ENCODE results near the gene SLC6A11. TPM values are rescaled to one million over a fixed set of nuclear protein-coding genes. Genes with fewer than 3 reads are reported as not detected.

The SLC6A11 gene
- total and polyA plus RNA-seq, 2 experiments from 2014 or later = 0.18 TPM; not detected in 1

DNA sequence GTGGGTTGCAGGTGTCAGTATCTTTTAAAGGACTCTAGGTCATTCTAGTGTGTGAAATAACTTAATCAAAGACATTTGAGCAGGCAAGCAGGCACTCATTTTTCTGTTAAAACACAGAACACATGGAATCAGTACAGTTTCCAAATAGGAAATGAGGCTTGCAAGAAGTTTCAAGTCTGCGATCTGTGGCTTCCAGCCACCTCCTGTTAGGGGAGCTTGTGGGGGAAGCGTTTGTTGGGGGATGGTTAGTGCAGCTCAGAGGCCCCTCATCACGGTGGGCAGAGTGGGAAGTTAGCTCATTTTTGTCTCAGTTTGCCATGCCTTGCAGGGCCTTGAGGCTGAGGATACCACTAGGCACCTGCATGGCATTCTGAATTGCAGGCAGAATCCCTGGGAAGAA, 59.9 kb downstream of the SLC6A11 start:
- Histone ChIP-seq H3K27me3 (peaks cover 47% of the 10 kb centered on the region), H3K36me3 (no peaks in the 10 kb centered on the region), H3K9me3 (ENCODE audit: low read depth) (no peaks in the 10 kb centered on the region), H3K27ac (no peak overlapping the region), H3K4me3 (no peak overlapping the region), H3K4me1 (ENCODE audit: low read depth) (no peaks in the 10 kb centered on the region)
- TF ChIP-seq, protein P1, sequence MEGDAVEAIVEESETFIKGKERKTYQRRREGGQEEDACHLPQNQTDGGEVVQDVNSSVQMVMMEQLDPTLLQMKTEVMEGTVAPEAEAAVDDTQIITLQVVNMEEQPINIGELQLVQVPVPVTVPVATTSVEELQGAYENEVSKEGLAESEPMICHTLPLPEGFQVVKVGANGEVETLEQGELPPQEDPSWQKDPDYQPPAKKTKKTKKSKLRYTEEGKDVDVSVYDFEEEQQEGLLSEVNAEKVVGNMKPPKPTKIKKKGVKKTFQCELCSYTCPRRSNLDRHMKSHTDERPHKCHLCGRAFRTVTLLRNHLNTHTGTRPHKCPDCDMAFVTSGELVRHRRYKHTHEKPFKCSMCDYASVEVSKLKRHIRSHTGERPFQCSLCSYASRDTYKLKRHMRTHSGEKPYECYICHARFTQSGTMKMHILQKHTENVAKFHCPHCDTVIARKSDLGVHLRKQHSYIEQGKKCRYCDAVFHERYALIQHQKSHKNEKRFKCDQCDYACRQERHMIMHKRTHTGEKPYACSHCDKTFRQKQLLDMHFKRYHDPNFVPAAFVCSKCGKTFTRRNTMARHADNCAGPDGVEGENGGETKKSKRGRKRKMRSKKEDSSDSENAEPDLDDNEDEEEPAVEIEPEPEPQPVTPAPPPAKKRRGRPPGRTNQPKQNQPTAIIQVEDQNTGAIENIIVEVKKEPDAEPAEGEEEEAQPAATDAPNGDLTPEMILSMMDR (IDR thresholded peaks at IDR 0.05; ENCODE audit: low read depth, low read length) = no peak
- DNase-seq (ENCODE audit: low read depth in 1 of 2, low spot score in 1 of 2) = no peak

DNA sequence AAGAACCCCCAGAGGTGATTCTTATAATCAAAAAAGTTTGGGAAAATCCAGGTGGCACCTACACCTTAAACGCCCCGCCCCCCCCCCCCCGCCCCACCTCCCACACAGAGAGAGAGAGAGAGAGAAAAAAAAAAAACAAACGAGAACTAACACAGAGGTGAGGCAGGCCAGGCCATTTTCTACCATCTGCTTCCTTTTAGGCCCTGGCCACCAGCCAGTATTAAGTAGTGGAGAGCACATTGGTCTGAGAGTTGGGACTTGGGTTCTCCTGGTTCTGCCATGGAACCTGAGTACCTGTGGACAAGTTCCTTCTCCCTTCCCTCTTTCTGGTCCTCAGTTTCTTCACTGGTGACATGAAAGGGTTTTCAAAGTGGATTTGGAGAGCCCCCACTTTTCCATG, 60.6 kb downstream of the SLC6A11 start:
- H3K27me3 ChIP-seq = peaks cover 41% of the 10 kb centered on the region
- no peaks in the 10 kb centered on the region for H3K4me1 ChIP-seq (ENCODE audit: low read depth)
- H3K27ac ChIP-seq = no peak overlapping the region
- H3K4me3 ChIP-seq = no peak overlapping the region
- no peaks in the 10 kb centered on the region for H3K36me3 ChIP-seq
- no peaks in the 10 kb centered on the region for H3K9me3 ChIP-seq (ENCODE audit: low read depth)
- TF ChIP-seq, protein P1 (IDR thresholded peaks at IDR 0.05; ENCODE audit: low read depth, low read length) = no peak
- no peak for DNase-seq (ENCODE audit: low read depth in 1 of 2, low spot score in 1 of 2)

- TF ChIP-seq, protein P1 (IDR thresholded peaks at IDR 0.05; ENCODE audit: low read depth, low read length) = no peak
- Histone ChIP-seq H3K27ac (no peak overlapping the region), H3K9me3 (ENCODE audit: low read depth) (no peaks in the 10 kb centered on the region), H3K27me3 (peaks cover 8% of the 10 kb centered on the region), H3K36me3 (no peaks in the 10 kb centered on the region), H3K4me1 (ENCODE audit: low read depth) (no peaks in the 10 kb centered on the region), H3K4me3 (no peak overlapping the region)
- DNase-seq (ENCODE audit: low read depth in 1 of 2, low spot score in 1 of 2) = no peak
Observed at GRCh38 chr3:10882851-10883250, 66.8 kb downstream of the SLC6A11 start.

GRCh38 chr3:10883478-10884234, 67.6 kb downstream of the SLC6A11 start:
- Histone ChIP-seq H3K9me3 (ENCODE audit: low read depth) (no peaks in the 10 kb centered on the region), H3K27ac (no peak overlapping the region), H3K4me3 (no peak overlapping the region), H3K36me3 (no peaks in the 10 kb centered on the region), H3K4me1 (ENCODE audit: low read depth) (no peaks in the 10 kb centered on the region), H3K27me3 (peaks cover 14% of the 10 kb centered on the region)
- DNase-seq (ENCODE audit: low read depth in 1 of 2, low spot score in 1 of 2) = peak; percentile 6 to 15
- TF ChIP-seq, protein P1 (IDR thresholded peaks at IDR 0.05; ENCODE audit: low read depth, low read length) = peak; percentile 52

- Histone ChIP-seq H3K36me3 (no peaks in the 10 kb centered on the region), H3K4me1 (ENCODE audit: low read depth) (no peaks in the 10 kb centered on the region), H3K27ac (no peak overlapping the region), H3K4me3 (no peak overlapping the region), H3K27me3 (peaks cover 10% of the 10 kb centered on the region), H3K9me3 (ENCODE audit: low read depth) (no peaks in the 10 kb centered on the region)
- DNase-seq (ENCODE audit: low read depth in 1 of 2, low spot score in 1 of 2) = no peak
- TF ChIP-seq, protein P1 (IDR thresholded peaks at IDR 0.05; ENCODE audit: low read depth, low read length) = no peak
Observed at GRCh38 chr3:10887015-10887414, 71.0 kb downstream of the SLC6A11 start.

Data from cardiac muscle cell (in vitro differentiated cells and primary cell).